Skin of body (tissue), 2 donors: ENCODE results near the gene HMGXB3. TPM values are rescaled to one million over a fixed set of nuclear protein-coding genes. Genes with fewer than 3 reads are reported as not detected.
"Not testable (repeated sequence)": the region's sequence is repeated elsewhere in the genome, so short reads cannot be mapped to it uniquely, and the experiment has no call there.

ENCODE experiments used
- DNase-seq: peaks from one replicate; lab custom pipeline; 2025; lab: John Stamatoyannopoulos, UW
- total RNA-seq: library from RNA; depleted of rRNA; stranded (reverse); fragments of >200 nt; gene quantifications from one replicate; pipeline ENCODE4 v1.2.3, GENCODE V29; 2014

HMGXB3 gene
- total RNA-seq, 1 donor from 2014 or later, result 26.9 TPM

DNA sequence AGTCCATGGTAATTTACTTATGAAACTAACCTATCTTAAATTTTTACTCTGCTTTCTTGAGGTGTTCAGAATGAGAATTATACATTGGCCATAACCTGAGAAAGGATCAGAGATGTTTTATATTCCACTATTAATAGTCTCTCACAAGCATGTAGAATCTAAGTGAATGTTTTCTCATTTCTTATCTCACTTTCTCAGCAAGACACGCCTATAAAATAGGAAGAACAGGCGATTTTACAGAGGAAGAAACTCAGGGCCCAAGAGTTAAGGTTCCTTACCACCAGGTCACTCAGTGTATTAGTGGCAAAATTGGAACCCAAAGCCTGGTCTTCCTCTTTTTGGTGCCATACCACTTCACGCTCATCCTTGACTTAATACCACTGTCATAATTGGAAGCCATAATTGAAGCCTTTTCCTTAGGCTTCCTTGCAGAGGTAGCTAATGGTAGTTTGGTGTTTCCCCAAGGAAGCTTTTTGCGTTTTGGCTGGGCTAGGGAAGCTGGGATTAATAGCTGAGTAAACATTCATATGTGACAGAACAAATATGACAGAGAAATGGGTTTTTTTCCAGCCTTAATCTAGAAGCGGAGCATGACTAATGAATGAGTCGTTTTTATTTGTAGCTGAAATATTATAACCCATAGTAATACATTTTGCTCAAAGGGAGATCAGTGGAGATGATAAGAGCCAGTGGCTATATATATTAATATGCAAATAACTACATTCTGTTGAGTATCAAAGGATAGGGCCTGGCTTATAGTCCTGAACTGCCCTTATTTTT, 16.9 kb downstream of the HMGXB3 start:
- DNase-seq, result no peak

DNA sequence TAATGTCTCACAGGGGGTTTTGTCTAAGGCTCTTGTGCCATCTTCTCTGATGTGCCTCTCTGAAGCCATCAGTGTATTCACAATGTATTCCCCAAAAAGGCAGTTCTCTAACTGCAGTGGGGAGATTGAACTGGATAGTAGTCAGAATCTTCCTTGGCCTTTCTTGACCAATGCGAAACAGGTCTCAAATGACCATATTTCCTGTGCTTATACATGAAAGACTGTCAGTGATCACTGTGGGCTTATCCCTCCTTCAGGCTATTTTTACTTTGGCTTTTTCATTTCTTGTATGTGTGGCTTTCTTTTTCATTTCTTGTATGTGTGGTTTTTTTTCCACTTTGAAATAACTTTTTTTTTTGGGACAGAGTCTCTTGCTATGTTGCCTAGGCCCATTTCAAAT, 19.7 kb downstream of the HMGXB3 start:
- DNase-seq, result no peak

GRCh38 chr5:150021491-150022157, 21.1 kb downstream of the HMGXB3 start:
- DNase-seq, result no peak

DNA sequence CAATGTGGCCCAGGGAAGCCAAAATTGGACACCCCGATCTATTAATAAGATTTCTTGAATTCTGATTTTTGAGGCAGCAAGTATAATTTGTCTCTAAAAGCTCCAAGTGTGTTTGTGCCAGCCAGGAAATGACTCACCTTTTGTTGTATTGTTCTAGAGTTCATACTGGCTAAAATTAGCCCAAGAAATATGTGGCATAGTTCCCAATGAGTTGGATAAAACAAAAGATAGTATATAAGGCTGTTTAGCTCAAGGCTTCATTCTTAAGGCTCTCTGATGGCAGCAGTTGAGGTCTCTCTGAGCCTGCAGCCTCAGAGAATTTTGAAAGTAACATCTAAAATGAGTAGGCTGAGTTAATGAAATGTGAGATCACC, 21.6 kb downstream of the HMGXB3 start:
- peak; percentile 14 for DNase-seq

GRCh38 chr5:150022681-150023080, 22.1 kb downstream of the HMGXB3 start:
- DNase-seq, result no peak

- no peak for DNase-seq
Measured at GRCh38 chr5:150023136-150023535, 22.6 kb downstream of the HMGXB3 start.

GRCh38 chr5:150024346-150024984, 23.9 kb downstream of the HMGXB3 start:
- no peak for DNase-seq

GRCh38 chr5:150026682-150027172, 26.2 kb downstream of the HMGXB3 start:
- DNase-seq, result no peak

GRCh38 chr5:150028047-150028446, 27.5 kb downstream of the HMGXB3 start:
- not testable (repeated sequence) for DNase-seq

- no peak for DNase-seq
Measured at GRCh38 chr5:150033334-150033733, 32.8 kb downstream of the HMGXB3 start.

- DNase-seq, result peak; percentile 11
Measured at GRCh38 chr5:150034662-150035061, 34.1 kb downstream of the HMGXB3 start.

GRCh38 chr5:150035139-150035895, 34.8 kb downstream of the HMGXB3 start:
- DNase-seq, result no peak

GRCh38 chr5:150036513-150036912, 36.0 kb downstream of the HMGXB3 start:
- no peak for DNase-seq

DNA sequence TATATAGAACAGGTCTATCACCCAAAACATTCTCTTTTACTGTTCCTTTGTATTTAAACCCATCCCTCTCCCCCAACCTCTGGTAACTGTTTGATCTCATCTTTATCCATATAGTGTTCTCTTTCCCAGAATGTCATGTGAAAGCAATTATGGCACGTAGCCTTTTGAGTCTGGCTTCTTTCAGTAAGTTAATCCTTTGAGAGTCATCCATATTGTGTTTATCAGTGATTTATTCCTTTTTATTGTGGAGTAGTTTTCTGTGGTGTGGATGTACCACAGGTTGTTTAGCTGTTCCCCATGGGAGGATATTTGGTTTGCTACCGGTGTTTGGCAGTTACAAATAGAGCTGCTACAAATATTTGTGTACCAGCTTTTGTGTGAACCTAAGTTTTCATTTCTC, 38.0 kb downstream of the HMGXB3 start:
- DNase-seq, result peak; percentile 35

DNA sequence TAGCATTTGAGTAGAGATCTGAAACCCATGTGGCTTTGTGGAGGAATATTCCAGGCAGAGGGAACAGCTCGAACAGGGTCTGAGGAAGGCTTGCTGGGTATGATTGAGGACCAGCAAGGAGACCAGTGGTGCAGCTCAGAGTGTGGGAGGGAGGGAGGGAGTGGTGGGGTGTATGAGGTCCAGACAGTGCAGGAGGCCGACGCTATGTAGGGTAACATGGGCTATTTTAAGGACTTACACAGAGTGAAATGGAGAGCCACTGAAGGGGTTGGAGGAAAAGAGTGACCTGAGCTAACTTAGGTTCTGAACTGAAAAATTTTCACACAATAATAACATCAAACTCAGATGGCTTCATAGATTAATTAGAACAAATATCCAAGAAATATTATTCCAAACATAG, 41.9 kb downstream of the HMGXB3 start:
- DNase-seq, result no peak

GRCh38 chr5:150043657-150044328, 43.3 kb downstream of the HMGXB3 start:
- DNase-seq, result no peak

DNA sequence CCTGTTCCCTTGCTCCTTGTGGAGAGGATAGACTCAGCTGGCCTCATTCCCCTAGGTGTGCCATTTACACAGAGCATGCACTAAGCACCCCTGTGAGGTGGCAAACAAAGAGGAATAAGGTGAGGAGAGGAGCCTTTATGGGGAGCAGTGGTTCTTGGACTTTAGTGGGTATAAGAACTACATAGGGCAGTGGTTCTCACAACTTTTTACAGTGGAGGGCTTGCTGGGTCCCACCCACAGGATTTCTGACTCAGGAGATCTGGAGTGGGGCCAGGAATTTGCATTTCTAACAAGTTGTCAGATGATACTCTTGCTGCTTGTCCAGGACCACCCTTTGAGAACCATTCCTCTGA, 43.8 kb downstream of the HMGXB3 start:
- DNase-seq, result no peak

- no peak for DNase-seq
Measured at GRCh38 chr5:150044712-150045111, 44.2 kb downstream of the HMGXB3 start.

DNA sequence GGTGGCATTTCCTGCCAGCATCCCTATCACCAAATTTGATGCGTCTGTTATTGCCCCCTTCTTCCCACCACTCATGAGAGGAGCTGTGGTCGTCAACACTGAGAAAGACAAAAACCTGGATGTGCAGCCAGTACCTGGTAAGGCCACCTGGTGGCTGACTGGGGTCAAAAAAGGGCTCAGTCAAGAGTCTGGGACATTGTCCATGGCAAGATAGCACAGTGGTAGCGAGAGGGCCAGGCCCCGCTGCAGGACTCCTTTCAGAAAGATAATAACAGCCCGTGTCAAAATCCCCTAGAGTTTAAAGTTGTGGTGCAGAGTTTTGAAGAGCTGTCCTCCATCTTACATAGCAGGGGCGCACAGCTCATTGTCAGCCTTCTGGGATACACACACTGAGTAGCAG, 45.0 kb downstream of the HMGXB3 start:
- no peak for DNase-seq

DNA sequence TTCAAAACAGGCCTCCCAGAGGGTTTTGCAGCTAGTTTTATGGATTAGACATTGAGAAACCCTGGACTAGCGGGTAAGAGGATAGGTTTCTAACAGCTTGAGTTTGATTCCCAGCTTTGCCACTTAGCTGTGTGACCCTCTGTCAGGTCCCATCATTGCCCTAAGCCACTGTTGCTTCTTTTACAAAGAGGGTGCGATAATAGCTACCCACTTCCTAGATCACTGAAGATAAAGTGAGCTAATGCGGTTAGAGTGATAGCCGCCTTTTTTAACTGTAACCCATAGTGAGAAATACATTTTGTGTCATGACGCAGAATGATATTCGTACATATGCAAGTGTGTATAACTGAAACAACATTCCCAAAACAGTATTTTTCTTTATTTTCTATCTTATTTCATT, 45.5 kb downstream of the HMGXB3 start:
- DNase-seq, result no peak

DNA sequence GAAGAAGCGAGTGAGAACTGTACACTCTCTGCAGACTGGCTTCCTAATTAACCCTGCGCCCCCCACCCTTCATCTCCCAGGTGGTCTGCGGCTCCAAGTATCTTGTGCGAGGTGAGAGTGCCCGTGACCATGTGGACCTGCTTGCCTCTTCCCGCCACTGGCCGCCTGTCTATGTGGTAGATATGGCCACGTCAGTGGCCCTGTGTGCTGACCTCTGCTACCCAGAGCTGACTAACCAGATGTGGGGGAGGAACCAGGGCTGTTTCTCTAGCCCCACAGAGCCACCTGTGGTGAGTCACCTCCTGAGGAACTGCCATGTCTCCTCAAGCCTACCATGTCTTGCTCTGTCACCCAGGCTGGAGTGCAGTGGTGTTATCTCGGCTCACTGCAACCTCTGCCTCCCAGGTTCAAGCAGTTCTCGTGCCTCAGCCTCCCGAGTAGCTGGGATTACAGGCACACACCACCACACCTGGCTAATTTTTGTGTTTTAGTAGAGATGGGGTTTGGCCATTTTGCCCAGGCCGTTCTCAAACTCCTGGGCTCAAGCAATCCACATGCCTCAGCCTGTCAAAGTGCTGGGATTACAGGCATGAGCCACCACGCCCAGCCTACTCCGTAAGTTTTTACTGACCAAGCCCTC, 49.8 kb downstream of the HMGXB3 start:
- DNase-seq, result not testable (repeated sequence)
